HL-60 (cell line): Measurements from ENCODE around the gene ZNF648.

Source experiments
- DNase-seq, 2 experiments: peaks; one replicate each; pipeline ENCODE4 v3.0.0-alpha.2; 2010 to 2020; ENCODE audit warnings: low read depth in 1 of 2, low spot score in 1 of 2
- H3K27ac ChIP-seq: fragments of 250-450 bp; sonication (Bioruptor Pico); replicated peaks from 2 replicates; pipeline ENCODE4 v1.5.1; 2020; ENCODE audit warnings: mild to moderate bottlenecking, moderate library complexity
- H3K27me3 ChIP-seq: fragments of 250-450 bp; sonication (Bioruptor Pico); 2 replicates; pipeline ENCODE4 v1.5.1; 2021; ENCODE audit warnings: mild to moderate bottlenecking, moderate library complexity; ENCODE audit not compliant: insufficient read depth, poor library complexity, severe bottlenecking
- H3K4me3 ChIP-seq: replicated peaks from 2 replicates; pipeline ENCODE4 v1.5.1; 2011; ENCODE audit warnings: mild to moderate bottlenecking, control low read depth, low read length; ENCODE audit not compliant: insufficient read depth
- CTCF ChIP-seq: IDR thresholded peaks from one replicate; pipeline ENCODE4 v1.5.1; 2011; ENCODE audit warnings: low read length, control low read depth, inconsistent platforms; ENCODE audit not compliant: insufficient read depth
- GABPA ChIP-seq: IDR thresholded peaks from 2 replicates; pipeline ENCODE4 v1.6.1; 2012; ENCODE audit warnings: low read depth
- POLR2AphosphoS5 ChIP-seq: IDR thresholded peaks from 2 replicates; pipeline ENCODE4 v1.6.1; 2012; ENCODE audit warnings: low read depth
- SPI1 ChIP-seq: IDR thresholded peaks from 2 replicates; pipeline ENCODE4 v1.6.1; 2012; ENCODE audit warnings: low read depth, mild to moderate bottlenecking, borderline replicate concordance
- TF ChIP-seq, protein P1 (sequence below): IDR thresholded peaks from 2 replicates; pipeline ENCODE4 v1.6.1; 2012; ENCODE audit warnings: low read depth; ENCODE audit not compliant: insufficient replicate concordance

The ZNF648 gene

GRCh38 chr1:182060877-182061276 is 635 bp downstream of the ZNF648 start:
- Histone ChIP-seq H3K27me3 (no peaks in the 10 kb centered on the region), H3K4me3 (no peak overlapping the region), H3K27ac (no peak overlapping the region)
- no peak for DNase-seq
- TF ChIP-seq CTCF (no peak), GABPA (no peak), SPI1 (no peak), POLR2AphosphoS5 (no peak)
- TF ChIP-seq, protein P1, sequence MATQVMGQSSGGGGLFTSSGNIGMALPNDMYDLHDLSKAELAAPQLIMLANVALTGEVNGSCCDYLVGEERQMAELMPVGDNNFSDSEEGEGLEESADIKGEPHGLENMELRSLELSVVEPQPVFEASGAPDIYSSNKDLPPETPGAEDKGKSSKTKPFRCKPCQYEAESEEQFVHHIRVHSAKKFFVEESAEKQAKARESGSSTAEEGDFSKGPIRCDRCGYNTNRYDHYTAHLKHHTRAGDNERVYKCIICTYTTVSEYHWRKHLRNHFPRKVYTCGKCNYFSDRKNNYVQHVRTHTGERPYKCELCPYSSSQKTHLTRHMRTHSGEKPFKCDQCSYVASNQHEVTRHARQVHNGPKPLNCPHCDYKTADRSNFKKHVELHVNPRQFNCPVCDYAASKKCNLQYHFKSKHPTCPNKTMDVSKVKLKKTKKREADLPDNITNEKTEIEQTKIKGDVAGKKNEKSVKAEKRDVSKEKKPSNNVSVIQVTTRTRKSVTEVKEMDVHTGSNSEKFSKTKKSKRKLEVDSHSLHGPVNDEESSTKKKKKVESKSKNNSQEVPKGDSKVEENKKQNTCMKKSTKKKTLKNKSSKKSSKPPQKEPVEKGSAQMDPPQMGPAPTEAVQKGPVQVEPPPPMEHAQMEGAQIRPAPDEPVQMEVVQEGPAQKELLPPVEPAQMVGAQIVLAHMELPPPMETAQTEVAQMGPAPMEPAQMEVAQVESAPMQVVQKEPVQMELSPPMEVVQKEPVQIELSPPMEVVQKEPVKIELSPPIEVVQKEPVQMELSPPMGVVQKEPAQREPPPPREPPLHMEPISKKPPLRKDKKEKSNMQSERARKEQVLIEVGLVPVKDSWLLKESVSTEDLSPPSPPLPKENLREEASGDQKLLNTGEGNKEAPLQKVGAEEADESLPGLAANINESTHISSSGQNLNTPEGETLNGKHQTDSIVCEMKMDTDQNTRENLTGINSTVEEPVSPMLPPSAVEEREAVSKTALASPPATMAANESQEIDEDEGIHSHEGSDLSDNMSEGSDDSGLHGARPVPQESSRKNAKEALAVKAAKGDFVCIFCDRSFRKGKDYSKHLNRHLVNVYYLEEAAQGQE, result no peak

DNA sequence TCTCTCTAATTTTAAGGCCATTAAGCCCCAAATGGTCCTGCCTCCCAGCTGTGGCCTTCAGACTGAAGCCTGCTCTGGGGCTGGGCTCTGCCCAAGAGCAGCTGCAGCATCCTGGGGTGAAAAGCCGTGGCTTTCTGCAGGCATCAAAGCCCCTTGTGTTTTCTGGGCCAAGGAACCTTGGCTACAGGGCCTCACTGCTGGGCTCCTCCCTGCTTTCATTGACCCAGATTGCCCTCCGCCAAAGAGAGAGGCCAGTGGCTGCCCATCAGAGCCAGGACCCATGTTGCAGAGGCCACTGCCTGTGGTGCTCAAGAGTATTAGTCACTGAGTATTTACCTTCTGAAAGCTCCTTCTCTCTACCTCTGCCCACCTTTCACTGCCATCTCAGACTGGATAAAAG is 1.6 kb downstream of the ZNF648 start:
- DNase-seq, result no peak
- no peak overlapping the region for H3K27ac ChIP-seq
- no peak overlapping the region for H3K4me3 ChIP-seq
- no peaks in the 10 kb centered on the region for H3K27me3 ChIP-seq
- TF ChIP-seq SPI1 (no peak), CTCF (no peak), POLR2AphosphoS5 (no peak), GABPA (no peak)
- TF ChIP-seq, protein P1, result no peak

DNA sequence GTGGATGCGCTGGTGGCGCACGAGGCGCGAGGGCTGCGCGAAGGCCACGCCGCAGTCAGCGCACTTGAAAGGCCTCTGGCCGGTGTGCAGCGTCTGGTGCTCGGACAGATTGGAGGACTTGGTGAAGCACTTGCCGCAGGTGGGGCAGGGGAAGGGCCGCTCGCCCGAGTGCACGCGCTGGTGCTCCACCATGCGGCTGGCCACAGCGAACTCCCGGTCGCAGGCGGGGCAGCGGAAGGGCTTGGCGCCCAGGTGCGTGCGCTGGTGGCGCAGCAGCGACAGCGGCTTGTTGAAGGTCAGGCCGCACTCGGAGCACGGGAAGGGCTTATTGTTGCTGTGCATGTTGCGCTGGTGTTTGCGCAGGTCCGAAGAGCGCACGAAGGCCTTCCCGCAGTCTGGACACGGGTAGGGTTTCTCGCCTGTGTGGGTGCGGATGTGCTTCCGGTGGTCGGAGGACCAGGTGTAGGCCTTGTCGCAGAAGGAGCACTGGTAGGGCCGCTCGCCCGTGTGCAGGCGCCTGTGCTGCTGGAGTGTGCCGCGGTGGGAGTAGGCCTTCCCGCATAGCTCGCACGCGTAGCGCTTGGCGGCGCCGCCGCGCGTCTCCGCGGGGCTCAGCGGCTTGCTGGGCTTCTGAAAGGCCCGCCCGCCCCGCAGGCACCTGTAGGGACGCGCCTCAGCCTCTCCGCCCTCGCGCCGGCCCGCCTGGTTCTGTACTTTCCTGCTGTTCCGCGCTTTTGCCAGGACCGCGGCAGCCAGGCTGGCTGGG is 4.7 kb downstream of the ZNF648 start:
- no peak for DNase-seq
- TF ChIP-seq CTCF (no peak), POLR2AphosphoS5 (no peak)
- Histone ChIP-seq H3K27me3 (no peaks in the 10 kb centered on the region), H3K27ac (no peak overlapping the region), H3K4me3 (no peak overlapping the region)

GRCh38 chr1:182054698-182055326 is 6.7 kb downstream of the ZNF648 start:
- Histone ChIP-seq H3K27ac (no peak overlapping the region), H3K27me3 (no peaks in the 10 kb centered on the region), H3K4me3 (no peak overlapping the region)
- TF ChIP-seq CTCF, result peak; percentile 73
- TF ChIP-seq SPI1, result no peak
- TF ChIP-seq, protein P1, result no peak
- no peak for TF ChIP-seq GABPA
- DNase-seq, result peak in 1 of 2 experiments; percentile 75
